Endothelial cell (in vitro differentiated cells): ENCODE results near the gene DNMT1. TPM values are rescaled to one million over a fixed set of nuclear protein-coding genes. Genes with fewer than 3 reads are reported as not detected.

Experiments used
- DNase-seq: peaks from one replicate; pipeline ENCODE4 v3.0.0; 2021; ENCODE audit warnings: low spot score
- H3K27ac Mint-ChIP-seq: one replicate; pipeline ENCODE4 v1.8.0; 2021; ENCODE audit warnings: mixed read lengths, inconsistent platforms; ENCODE audit not compliant: unreplicated experiment
- H3K27me3 Mint-ChIP-seq: one replicate; pipeline ENCODE4 v1.8.0; 2021; ENCODE audit warnings: mild to moderate bottlenecking, moderate library complexity, mixed read lengths, inconsistent platforms; ENCODE audit not compliant: unreplicated experiment
- H3K36me3 Mint-ChIP-seq: one replicate; pipeline ENCODE4 v1.8.0; 2021; ENCODE audit warnings: mild to moderate bottlenecking, low read depth, mixed read lengths, inconsistent platforms; ENCODE audit not compliant: unreplicated experiment
- H3K4me1 Mint-ChIP-seq: one replicate; pipeline ENCODE4 v1.8.0; 2021; ENCODE audit warnings: mild to moderate bottlenecking, mixed read lengths, inconsistent platforms; ENCODE audit not compliant: unreplicated experiment
- H3K4me3 Mint-ChIP-seq: one replicate; pipeline ENCODE4 v1.8.0; 2021; ENCODE audit warnings: mild to moderate bottlenecking, mixed read lengths, inconsistent platforms; ENCODE audit not compliant: unreplicated experiment
- H3K9me3 Mint-ChIP-seq: one replicate; pipeline ENCODE4 v1.8.0; 2021; ENCODE audit warnings: mixed read lengths, inconsistent platforms; ENCODE audit not compliant: unreplicated experiment
- total RNA-seq: library from RNA; stranded (reverse); fragmentation: NEBNext Ultra II Directional; extraction: Animal tissue kit (Norgen Biotek cat#: 25700); gene quantifications from one replicate; pipeline ENCODE4 v1.2.1, GENCODE V29; 2021; ENCODE audit not compliant: unreplicated experiment
- TF ChIP-seq, protein P1 (sequence below): fragments of 200-600 bp; sonication (generic); IDR thresholded peaks from one replicate; pipeline ENCODE4 v1.5.0; 2021; ENCODE audit warnings: antibody characterized with exemption; ENCODE audit not compliant: unreplicated experiment

Gene DNMT1
- total RNA-seq, 1 donor from 2014 or later = 119 TPM

DNA sequence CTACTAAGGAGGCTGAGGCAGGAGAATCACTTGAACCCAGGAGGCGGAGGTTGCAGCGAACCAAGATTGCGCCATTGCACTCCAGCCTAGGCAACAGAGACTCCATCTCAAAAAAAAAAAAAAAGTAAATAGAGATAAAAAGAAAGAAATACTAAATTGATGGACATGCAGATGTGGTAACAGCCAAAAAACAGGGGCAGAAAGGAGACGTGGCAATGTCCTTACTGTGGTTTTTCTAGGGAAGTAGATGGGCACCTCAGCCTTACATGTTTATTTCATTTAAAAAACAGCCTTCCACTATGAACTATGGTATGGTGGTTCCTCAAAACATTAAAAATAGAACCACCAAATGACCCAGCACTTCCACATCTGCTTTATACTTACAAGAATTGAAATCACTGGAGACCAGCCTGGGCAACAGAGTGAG lies 68.5 kb downstream of the DNMT1 start:
- Mint-ChIP-seq H3K9me3 (no peaks in the 10 kb centered on the region), H3K27ac (no peak overlapping the region), H3K4me3 (no peak overlapping the region), H3K27me3 (peaks cover 3% of the 10 kb centered on the region), H3K36me3 (peaks cover 4% of the 10 kb centered on the region), H3K4me1 (no peaks in the 10 kb centered on the region)
- TF ChIP-seq, protein P1, sequence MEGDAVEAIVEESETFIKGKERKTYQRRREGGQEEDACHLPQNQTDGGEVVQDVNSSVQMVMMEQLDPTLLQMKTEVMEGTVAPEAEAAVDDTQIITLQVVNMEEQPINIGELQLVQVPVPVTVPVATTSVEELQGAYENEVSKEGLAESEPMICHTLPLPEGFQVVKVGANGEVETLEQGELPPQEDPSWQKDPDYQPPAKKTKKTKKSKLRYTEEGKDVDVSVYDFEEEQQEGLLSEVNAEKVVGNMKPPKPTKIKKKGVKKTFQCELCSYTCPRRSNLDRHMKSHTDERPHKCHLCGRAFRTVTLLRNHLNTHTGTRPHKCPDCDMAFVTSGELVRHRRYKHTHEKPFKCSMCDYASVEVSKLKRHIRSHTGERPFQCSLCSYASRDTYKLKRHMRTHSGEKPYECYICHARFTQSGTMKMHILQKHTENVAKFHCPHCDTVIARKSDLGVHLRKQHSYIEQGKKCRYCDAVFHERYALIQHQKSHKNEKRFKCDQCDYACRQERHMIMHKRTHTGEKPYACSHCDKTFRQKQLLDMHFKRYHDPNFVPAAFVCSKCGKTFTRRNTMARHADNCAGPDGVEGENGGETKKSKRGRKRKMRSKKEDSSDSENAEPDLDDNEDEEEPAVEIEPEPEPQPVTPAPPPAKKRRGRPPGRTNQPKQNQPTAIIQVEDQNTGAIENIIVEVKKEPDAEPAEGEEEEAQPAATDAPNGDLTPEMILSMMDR = no peak
- DNase-seq = no peak

DNA sequence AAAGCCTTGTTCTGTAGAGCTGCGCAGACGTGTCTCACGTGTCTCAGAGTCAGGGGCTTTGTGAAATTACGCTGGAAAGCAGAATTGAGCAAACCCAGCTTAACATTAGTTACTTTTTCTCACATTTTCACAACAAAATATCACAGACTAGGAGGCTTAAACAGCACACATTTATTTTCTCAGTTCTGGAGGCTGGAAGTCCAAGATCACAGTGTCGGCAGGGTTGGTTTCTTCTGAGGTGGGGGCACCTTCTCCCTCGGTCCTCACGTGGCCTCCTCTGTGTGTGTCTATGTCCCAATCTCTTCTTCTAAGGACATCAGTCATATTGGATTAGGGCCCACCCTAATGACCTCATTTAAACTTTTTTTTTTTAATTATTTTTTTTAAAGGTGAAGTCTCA lies 70.3 kb downstream of the DNMT1 start:
- Mint-ChIP-seq H3K9me3 (no peaks in the 10 kb centered on the region), H3K4me1 (no peaks in the 10 kb centered on the region), H3K4me3 (peak overlapping the region; percentile 44), H3K27me3 (peaks cover 3% of the 10 kb centered on the region), H3K27ac (peak overlapping the region; percentile 76), H3K36me3 (peaks cover 4% of the 10 kb centered on the region)
- TF ChIP-seq, protein P1 = no peak
- DNase-seq = no peak

DNA sequence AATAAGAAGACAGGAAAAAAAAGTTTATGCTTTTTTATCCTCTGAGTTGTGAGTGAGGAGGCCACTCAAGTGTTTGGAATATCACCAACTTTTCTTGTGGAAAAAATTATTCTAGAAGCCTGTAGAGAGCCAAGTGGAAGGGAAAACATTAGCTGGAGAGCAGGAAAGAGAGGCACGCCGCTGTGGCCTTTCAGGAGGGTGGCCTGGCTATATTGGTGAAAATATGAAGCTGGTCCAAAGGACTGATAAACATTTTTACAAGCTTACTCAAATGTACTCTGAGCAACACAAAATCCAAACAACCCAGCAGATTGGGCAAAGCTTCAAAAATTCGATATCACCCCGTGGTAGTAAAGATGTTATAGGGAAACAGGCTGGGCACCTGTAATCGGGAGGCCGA lies 72.7 kb downstream of the DNMT1 start:
- TF ChIP-seq, protein P1 = no peak
- Mint-ChIP-seq H3K4me3 (peak overlapping the region; percentile 31), H3K27me3 (peaks cover 9% of the 10 kb centered on the region), H3K36me3 (peaks cover 8% of the 10 kb centered on the region), H3K4me1 (peaks cover 5% of the 10 kb centered on the region), H3K27ac (no peak overlapping the region), H3K9me3 (no peaks in the 10 kb centered on the region)
- DNase-seq = no peak

DNA sequence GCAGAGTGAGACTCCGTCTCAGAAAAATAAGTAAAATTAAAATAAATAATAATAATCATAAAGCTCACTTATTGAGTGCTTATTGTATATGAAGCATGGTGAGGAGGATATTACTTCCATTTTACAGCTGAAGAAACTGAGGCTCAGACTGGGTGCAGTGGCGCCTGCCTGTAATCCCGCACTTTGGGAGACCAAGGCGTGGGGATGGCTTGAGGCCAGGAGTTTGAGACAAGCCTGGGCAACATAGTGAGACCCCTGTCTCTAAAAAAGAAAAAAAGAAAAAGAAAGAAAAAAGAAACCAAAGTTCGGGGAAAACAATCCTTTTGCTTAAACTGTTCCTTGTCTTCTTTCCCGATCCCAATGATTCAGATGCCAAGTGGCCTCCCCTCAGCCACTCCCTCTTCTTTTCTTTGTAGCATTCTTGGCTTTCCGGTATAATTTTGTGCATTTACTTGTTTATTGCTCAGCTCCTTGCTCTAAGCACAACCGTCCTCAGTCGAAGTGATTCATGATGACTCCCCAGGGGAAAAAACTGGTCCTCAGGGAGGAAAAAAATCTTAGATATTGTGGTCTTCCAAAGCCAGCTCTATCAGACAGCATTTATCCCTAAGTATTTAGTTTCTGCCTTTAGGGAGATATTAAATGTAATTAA lies 74.1 kb downstream of the DNMT1 start:
- Mint-ChIP-seq H3K4me3 (peak overlapping the region; percentile 62), H3K27me3 (peaks cover 12% of the 10 kb centered on the region), H3K9me3 (no peaks in the 10 kb centered on the region), H3K27ac (no peak overlapping the region), H3K4me1 (peaks cover 5% of the 10 kb centered on the region), H3K36me3 (peaks cover 18% of the 10 kb centered on the region)
- DNase-seq = no peak
- TF ChIP-seq, protein P1 = no peak

DNA sequence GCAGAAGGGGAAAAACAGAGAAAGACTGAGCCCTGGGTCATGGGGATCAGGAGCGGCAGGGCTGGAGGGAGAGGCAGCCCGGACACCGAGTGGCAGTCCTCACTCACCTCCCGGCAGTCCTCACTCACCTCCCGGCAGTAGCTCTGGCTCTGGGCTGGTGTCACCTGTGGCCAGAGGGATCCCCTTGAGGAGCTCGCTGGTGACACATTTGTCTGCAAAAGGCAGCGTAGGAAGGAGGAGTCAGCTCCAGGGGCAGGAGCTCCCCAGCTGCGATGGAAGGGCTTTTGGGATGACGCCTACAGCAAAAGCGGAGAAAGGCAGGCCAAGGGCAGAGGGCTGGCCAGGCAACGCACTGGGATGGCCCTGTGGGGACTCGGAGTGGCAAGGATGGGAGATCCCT lies 75.8 kb downstream of the DNMT1 start:
- peaks cover 12% of the 10 kb centered on the region for H3K27me3 Mint-ChIP-seq
- TF ChIP-seq, protein P1 = no peak
- peak overlapping the region; percentile 98 for H3K4me3 Mint-ChIP-seq
- H3K27ac Mint-ChIP-seq = peak overlapping the region; percentile 97
- H3K9me3 Mint-ChIP-seq = no peaks in the 10 kb centered on the region
- H3K4me1 Mint-ChIP-seq = peaks cover 5% of the 10 kb centered on the region
- H3K36me3 Mint-ChIP-seq = peaks cover 14% of the 10 kb centered on the region
- DNase-seq = no peak
